AG04449 (cell line): Measurements from ENCODE around the gene OR5K2.
A peak's percentile ranks its signal among the peaks of the same experiment; 100 is the strongest.

ENCODE experiments used
- CTCF ChIA-PET: fragments of 350-600 bp; formaldehyde crosslinking; extraction: SDS; loops from one replicate; lab custom pipeline; 2021; ENCODE audit warnings: antibody characterized with exemption; lab: Yijun Ruan, JAX
- POLR2A ChIA-PET: fragments of 400-600, 350-600 bp; formaldehyde crosslinking; extraction: SDS; loops from one replicate; lab custom pipeline; 2020; ENCODE audit warnings: antibody characterized with exemption, inconsistent platforms; lab: Yijun Ruan, JAX
- DNase-seq: peaks from one replicate; pipeline ENCODE4 v3.0.0-alpha.2; 2010; ENCODE audit warnings: low read depth, low spot score
- H3K4me3 ChIP-seq: 2 replicates; pipeline ENCODE4 v1.5.1; 2011; ENCODE audit warnings: low read depth, mild to moderate bottlenecking, control low read depth, low read length
- CTCF ChIP-seq: IDR thresholded peaks from one replicate; pipeline ENCODE4 v1.5.1; 2011; ENCODE audit warnings: mild to moderate bottlenecking, moderate library complexity, low read length, control low read depth, inconsistent platforms; ENCODE audit not compliant: insufficient read depth; ENCODE audit errors: missing control alignments

The OR5K2 gene

GRCh38 chr3:98514948-98515347, 17.5 kb downstream of the OR5K2 start:
- POLR2A ChIA-PET = no interaction called here
- DNase-seq = no peak
- no peak for TF ChIP-seq CTCF
- H3K4me3 ChIP-seq = no peak overlapping the region
- CTCF ChIA-PET = interaction anchor here (1.5 kb wide), 1 partner anchor 88 kb away, joined by 3 read pairs; no protein-coding TSS in a partner anchor

GRCh38 chr3:98518816-98519215, 21.3 kb downstream of the OR5K2 start:
- no peak for TF ChIP-seq CTCF
- POLR2A ChIA-PET = no interaction called here
- no peak for DNase-seq
- no peak overlapping the region for H3K4me3 ChIP-seq
- CTCF ChIA-PET = no interaction called here

DNA sequence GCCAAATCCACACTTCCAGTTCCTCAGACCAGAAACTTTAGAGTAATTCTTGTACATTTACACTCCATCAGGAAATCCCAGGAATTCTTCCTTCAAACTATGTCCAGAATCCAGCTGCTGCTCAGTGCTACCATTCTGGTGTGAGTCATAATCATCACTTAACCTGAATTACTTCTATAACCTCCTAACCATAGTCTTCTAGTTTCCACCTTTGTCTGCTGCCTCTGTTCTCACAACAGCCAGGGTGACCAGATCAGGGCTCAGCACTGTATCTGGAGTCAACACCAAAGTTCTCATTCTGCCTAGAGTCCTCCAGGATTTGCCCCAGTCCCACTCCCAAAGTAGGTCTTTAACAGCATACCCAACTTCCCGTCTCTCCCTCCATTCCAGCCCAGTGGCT, 21.9 kb downstream of the OR5K2 start:
- no peak for DNase-seq
- POLR2A ChIA-PET = no interaction called here
- CTCF ChIA-PET = no interaction called here
- H3K4me3 ChIP-seq = no peak overlapping the region
- no peak for TF ChIP-seq CTCF

DNA sequence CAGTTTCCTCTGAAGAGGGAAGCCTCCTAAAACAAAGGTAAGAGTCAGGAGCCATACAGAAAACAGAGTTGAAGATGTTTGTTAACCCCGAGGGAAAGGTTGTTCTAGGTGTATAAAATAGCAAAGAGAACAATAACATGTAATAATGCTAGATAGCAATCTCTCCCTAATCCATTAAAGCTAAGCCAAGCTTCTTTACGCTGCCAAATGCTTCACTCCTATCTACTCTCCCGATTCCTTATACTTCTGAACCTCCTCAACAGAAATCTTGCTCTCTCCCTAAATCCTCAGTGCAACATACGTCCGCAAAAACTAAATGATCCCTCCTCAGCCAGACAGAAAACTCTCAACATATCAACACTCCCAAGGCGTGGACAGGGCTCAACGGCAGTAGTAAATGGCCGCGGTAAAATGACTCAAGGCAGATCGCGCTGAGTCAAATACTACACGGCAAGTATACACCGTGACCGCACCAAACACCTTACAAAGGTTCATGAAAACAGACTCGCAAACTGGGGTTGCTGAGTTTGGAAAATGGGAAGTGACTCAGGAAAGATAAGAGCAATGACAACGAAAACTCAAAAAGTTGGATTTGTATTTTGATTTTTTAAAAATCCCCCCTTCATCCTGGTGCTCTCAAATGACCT, 24.5 kb downstream of the OR5K2 start:
- no peak for TF ChIP-seq CTCF
- DNase-seq = no peak
- CTCF ChIA-PET = no interaction called here
- POLR2A ChIA-PET = interaction anchor here (1.2 kb wide), 1 partner anchor 700 kb away, joined by 4 read pairs; the partner anchor contains the start of gene CRYBG3
- peak overlapping the region; percentile 74 for H3K4me3 ChIP-seq

DNA sequence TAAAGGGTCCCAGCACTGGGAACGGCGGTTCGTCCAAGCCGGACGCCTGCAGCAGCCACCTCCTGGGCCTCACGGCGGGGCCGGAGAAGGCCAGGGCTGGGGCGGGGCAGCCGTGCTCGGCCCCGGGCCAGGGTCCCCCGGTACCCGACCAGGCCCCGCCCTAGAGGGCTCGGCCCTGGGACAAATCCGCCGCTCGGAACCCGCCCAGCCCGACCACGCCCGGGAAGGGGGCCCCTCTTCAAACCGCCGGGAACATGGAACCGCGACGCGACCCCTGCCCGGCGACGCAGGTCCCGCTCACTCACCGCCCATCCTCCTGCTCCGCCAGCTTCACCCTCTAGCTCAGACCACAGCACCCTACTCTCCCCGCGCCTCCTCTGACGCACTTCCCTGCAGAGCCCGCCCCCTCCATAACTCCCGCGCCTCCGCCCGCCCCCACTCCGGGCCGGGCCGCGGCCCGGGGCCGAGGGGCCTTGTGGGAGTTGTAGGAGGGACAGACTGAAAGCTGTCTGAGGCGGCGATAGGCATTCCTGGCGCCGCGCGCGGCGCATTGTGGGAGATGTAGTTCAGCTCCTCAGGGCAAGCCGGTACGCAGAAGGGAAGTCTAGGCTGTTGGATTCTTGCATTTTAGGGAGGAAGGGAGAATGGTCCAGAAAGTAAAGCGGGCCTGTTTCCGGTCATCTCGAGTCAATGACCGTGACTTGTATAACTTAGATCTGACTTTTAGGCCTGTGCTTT, 25.2 kb downstream of the OR5K2 start, which contains the start of gene CLDND1:
Gene CLDND1 (minus strand): TSS at position 359 of the 738 bp plus-strand sequence. CDS start 1,478 bp downstream, outside the sequence.
- POLR2A ChIA-PET = interaction anchor here (0.5 to 1.2 kb wide), 4 partner anchors 11 to 701 kb away, joined by 3 to 4 read pairs (median 4); partner anchors contain the start of genes CPOX and CRYBG3
- no peak for TF ChIP-seq CTCF
- CTCF ChIA-PET = no interaction called here
- H3K4me3 ChIP-seq = peak within 1 kb of the TSS; percentile 74
- peak; percentile 70 for DNase-seq

GRCh38 chr3:98525494-98525893, 28.0 kb downstream of the OR5K2 start:
- POLR2A ChIA-PET = no interaction called here
- CTCF ChIA-PET = no interaction called here
- no peak overlapping the region for H3K4me3 ChIP-seq

More at GRCh38 chr3:98525494-98525893, 28.0 kb downstream of the OR5K2 start:
- no peak for DNase-seq
- no peak for TF ChIP-seq CTCF
